HEK293 (cell line): Measurements from ENCODE around the gene HOTAIR.

Experiments used
- BCL11A ChIP-seq: fragments of 450-650 bp; formaldehyde crosslinking; IDR thresholded peaks from 2 replicates; pipeline ENCODE4 v1.5.1; 2016; ENCODE audit warnings: low read depth, missing biosample characterization, missing genetic modification characterization
- GLI2 ChIP-seq: fragments of 450-650 bp; formaldehyde crosslinking; IDR thresholded peaks from 2 replicates; pipeline ENCODE4; 2017; ENCODE audit warnings: missing biosample characterization, missing genetic modification characterization, low read depth, borderline replicate concordance
- GLIS1 ChIP-seq: fragments of 450-650 bp; formaldehyde crosslinking; IDR thresholded peaks from 2 replicates; pipeline ENCODE4 v1.5.1; 2016; ENCODE audit warnings: missing biosample characterization, missing genetic modification characterization
- KLF16 ChIP-seq: fragments of 450-650 bp; formaldehyde crosslinking; IDR thresholded peaks from 2 replicates; pipeline ENCODE4 v1.5.1; 2017; ENCODE audit warnings: missing biosample characterization, missing genetic modification characterization
- MEIS1 ChIP-seq: sonication (generic); formaldehyde crosslinking; IDR thresholded peaks from 2 replicates; pipeline ENCODE4 v1.8.1; 2022; ENCODE audit warnings: missing genetic modification reagents, mild to moderate bottlenecking, borderline replicate concordance
- PRDM10 ChIP-seq: fragments of 450-650 bp; formaldehyde crosslinking; IDR thresholded peaks from 2 replicates; pipeline ENCODE4 v1.5.1; 2016; ENCODE audit warnings: missing biosample characterization, missing genetic modification characterization
- RBAK ChIP-seq: fragments of 450-650 bp; formaldehyde crosslinking; IDR thresholded peaks from 2 replicates; pipeline ENCODE4 v1.5.1; 2016; ENCODE audit warnings: missing biosample characterization, missing genetic modification characterization
- SP2 ChIP-seq: fragments of 450-650 bp; formaldehyde crosslinking; IDR thresholded peaks from 2 replicates; pipeline ENCODE4 v1.5.1; 2016; ENCODE audit warnings: missing biosample characterization, missing genetic modification characterization
- SP3 ChIP-seq: fragments of 450-650 bp; formaldehyde crosslinking; IDR thresholded peaks from 2 replicates; pipeline ENCODE4 v1.5.1; 2016; ENCODE audit warnings: missing biosample characterization, missing genetic modification characterization
- ZFP69B ChIP-seq: fragments of 450-650 bp; formaldehyde crosslinking; IDR thresholded peaks from 2 replicates; pipeline ENCODE4 v1.5.1; 2016; ENCODE audit warnings: missing biosample characterization, missing genetic modification characterization
- ZNF112 ChIP-seq: fragments of 450-650 bp; formaldehyde crosslinking; IDR thresholded peaks from 2 replicates; pipeline ENCODE4 v1.5.0; 2017; ENCODE audit warnings: missing biosample characterization, missing genetic modification characterization
- ZNF114 ChIP-seq: fragments of 450-650 bp; formaldehyde crosslinking; IDR thresholded peaks from 2 replicates; pipeline ENCODE4 v1.5.0; 2017; ENCODE audit warnings: missing biosample characterization, missing genetic modification characterization
- ZNF133 ChIP-seq: fragments of 450-650 bp; formaldehyde crosslinking; IDR thresholded peaks from 2 replicates; pipeline ENCODE4 v1.5.1; 2016; ENCODE audit warnings: missing biosample characterization, missing genetic modification characterization
- ZNF16 ChIP-seq: fragments of 450-650 bp; formaldehyde crosslinking; IDR thresholded peaks from 2 replicates; pipeline ENCODE4 v1.5.1; 2016; ENCODE audit warnings: low read depth, missing biosample characterization, missing genetic modification characterization
- ZNF202 ChIP-seq: fragments of 450-650 bp; formaldehyde crosslinking; IDR thresholded peaks from 2 replicates; pipeline ENCODE4 v1.5.1; 2016; ENCODE audit warnings: missing biosample characterization, missing genetic modification characterization, borderline replicate concordance
- ZNF404 ChIP-seq: fragments of 450-650 bp; formaldehyde crosslinking; IDR thresholded peaks from 2 replicates; pipeline ENCODE4 v1.5.1; 2017; ENCODE audit warnings: missing biosample characterization, missing genetic modification characterization
- ZNF433 ChIP-seq: fragments of 450-650 bp; formaldehyde crosslinking; IDR thresholded peaks from 2 replicates; pipeline ENCODE4 v1.5.1; 2016; ENCODE audit warnings: missing biosample characterization, missing genetic modification characterization, low read depth
- ZNF645 ChIP-seq: fragments of 450-650 bp; formaldehyde crosslinking; IDR thresholded peaks from 2 replicates; pipeline ENCODE4; 2016; ENCODE audit warnings: missing biosample characterization, missing genetic modification characterization
- ZNF658 ChIP-seq: fragments of 450-650 bp; formaldehyde crosslinking; IDR thresholded peaks from 2 replicates; pipeline ENCODE4; 2016; ENCODE audit warnings: missing biosample characterization, missing genetic modification characterization
- ZNF660 ChIP-seq: fragments of 450-650 bp; IDR thresholded peaks from 2 replicates; pipeline ENCODE4 v1.5.1; 2018; ENCODE audit warnings: missing biosample characterization, mild to moderate bottlenecking, missing genetic modification characterization
- ZSCAN4 ChIP-seq: fragments of 450-650 bp; formaldehyde crosslinking; IDR thresholded peaks from 2 replicates; pipeline ENCODE4 v1.5.1; 2017; ENCODE audit warnings: missing biosample characterization, missing genetic modification characterization
- TF ChIP-seq, protein P1 (sequence below): fragments of 450-650 bp; formaldehyde crosslinking; IDR thresholded peaks from 2 replicates; pipeline ENCODE4 v1.5.1; 2017; ENCODE audit warnings: missing biosample characterization, missing genetic modification characterization
- TF ChIP-seq, protein P2 (sequence below): fragments of 450-650 bp; formaldehyde crosslinking; IDR thresholded peaks from 2 replicates; pipeline ENCODE4 v1.5.1; 2016; ENCODE audit warnings: missing biosample characterization, missing genetic modification characterization
- TF ChIP-seq, protein P3 (sequence below): fragments of 450-650 bp; formaldehyde crosslinking; IDR thresholded peaks from 2 replicates; pipeline ENCODE4 v1.5.1; 2016; ENCODE audit warnings: missing biosample characterization, missing genetic modification characterization, borderline replicate concordance

HOTAIR gene

GRCh38 chr12:54019091-54019811, 44.5 kb upstream of the HOTAIR start (continued):
- TF ChIP-seq MEIS1 (no peak), ZNF658 (no peak), PRDM10 (tag by site-specific recombination) (no peak), ZNF660 (tag by site-specific recombination) (peak; percentile 28; the same call in 1 of the 2 replicates), ZNF112 (no peak), ZNF433 (tag by site-specific recombination) (no peak), GLIS1 (tag by site-specific recombination) (no peak), ZNF202 (tag by site-specific recombination) (no peak), ZNF645 (no peak), ZNF16 (tag by site-specific recombination) (no peak), ZNF114 (tag by site-specific recombination) (no peak), GLI2 (tag by site-specific recombination) (no peak), ZNF404 (tag by site-specific recombination) (no peak), SP2 (tag by site-specific recombination) (peak; percentile 39; the same call in 1 of the 2 replicates), RBAK (tag by site-specific recombination) (no peak), ZSCAN4 (no peak), ZNF133 (no peak), SP3 (tag by site-specific recombination) (peak; percentile 41; the same call in 1 of the 2 replicates), ZFP69B (peak; percentile 14; the same call in 1 of the 2 replicates), KLF16 (no peak), BCL11A (tag by site-specific recombination) (no peak)
- TF ChIP-seq, protein P1, sequence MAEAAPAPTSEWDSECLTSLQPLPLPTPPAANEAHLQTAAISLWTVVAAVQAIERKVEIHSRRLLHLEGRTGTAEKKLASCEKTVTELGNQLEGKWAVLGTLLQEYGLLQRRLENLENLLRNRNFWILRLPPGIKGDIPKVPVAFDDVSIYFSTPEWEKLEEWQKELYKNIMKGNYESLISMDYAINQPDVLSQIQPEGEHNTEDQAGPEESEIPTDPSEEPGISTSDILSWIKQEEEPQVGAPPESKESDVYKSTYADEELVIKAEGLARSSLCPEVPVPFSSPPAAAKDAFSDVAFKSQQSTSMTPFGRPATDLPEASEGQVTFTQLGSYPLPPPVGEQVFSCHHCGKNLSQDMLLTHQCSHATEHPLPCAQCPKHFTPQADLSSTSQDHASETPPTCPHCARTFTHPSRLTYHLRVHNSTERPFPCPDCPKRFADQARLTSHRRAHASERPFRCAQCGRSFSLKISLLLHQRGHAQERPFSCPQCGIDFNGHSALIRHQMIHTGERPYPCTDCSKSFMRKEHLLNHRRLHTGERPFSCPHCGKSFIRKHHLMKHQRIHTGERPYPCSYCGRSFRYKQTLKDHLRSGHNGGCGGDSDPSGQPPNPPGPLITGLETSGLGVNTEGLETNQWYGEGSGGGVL (tag by site-specific recombination), result no peak
- TF ChIP-seq, protein P2, sequence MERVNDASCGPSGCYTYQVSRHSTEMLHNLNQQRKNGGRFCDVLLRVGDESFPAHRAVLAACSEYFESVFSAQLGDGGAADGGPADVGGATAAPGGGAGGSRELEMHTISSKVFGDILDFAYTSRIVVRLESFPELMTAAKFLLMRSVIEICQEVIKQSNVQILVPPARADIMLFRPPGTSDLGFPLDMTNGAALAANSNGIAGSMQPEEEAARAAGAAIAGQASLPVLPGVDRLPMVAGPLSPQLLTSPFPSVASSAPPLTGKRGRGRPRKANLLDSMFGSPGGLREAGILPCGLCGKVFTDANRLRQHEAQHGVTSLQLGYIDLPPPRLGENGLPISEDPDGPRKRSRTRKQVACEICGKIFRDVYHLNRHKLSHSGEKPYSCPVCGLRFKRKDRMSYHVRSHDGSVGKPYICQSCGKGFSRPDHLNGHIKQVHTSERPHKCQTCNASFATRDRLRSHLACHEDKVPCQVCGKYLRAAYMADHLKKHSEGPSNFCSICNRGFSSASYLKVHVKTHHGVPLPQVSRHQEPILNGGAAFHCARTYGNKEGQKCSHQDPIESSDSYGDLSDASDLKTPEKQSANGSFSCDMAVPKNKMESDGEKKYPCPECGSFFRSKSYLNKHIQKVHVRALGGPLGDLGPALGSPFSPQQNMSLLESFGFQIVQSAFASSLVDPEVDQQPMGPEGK (tag by site-specific recombination), result peak; percentile 50
- TF ChIP-seq, protein P3, sequence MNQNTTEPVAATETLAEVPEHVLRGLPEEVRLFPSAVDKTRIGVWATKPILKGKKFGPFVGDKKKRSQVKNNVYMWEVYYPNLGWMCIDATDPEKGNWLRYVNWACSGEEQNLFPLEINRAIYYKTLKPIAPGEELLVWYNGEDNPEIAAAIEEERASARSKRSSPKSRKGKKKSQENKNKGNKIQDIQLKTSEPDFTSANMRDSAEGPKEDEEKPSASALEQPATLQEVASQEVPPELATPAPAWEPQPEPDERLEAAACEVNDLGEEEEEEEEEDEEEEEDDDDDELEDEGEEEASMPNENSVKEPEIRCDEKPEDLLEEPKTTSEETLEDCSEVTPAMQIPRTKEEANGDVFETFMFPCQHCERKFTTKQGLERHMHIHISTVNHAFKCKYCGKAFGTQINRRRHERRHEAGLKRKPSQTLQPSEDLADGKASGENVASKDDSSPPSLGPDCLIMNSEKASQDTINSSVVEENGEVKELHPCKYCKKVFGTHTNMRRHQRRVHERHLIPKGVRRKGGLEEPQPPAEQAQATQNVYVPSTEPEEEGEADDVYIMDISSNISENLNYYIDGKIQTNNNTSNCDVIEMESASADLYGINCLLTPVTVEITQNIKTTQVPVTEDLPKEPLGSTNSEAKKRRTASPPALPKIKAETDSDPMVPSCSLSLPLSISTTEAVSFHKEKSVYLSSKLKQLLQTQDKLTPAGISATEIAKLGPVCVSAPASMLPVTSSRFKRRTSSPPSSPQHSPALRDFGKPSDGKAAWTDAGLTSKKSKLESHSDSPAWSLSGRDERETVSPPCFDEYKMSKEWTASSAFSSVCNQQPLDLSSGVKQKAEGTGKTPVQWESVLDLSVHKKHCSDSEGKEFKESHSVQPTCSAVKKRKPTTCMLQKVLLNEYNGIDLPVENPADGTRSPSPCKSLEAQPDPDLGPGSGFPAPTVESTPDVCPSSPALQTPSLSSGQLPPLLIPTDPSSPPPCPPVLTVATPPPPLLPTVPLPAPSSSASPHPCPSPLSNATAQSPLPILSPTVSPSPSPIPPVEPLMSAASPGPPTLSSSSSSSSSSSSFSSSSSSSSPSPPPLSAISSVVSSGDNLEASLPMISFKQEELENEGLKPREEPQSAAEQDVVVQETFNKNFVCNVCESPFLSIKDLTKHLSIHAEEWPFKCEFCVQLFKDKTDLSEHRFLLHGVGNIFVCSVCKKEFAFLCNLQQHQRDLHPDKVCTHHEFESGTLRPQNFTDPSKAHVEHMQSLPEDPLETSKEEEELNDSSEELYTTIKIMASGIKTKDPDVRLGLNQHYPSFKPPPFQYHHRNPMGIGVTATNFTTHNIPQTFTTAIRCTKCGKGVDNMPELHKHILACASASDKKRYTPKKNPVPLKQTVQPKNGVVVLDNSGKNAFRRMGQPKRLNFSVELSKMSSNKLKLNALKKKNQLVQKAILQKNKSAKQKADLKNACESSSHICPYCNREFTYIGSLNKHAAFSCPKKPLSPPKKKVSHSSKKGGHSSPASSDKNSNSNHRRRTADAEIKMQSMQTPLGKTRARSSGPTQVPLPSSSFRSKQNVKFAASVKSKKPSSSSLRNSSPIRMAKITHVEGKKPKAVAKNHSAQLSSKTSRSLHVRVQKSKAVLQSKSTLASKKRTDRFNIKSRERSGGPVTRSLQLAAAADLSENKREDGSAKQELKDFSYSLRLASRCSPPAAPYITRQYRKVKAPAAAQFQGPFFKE, result no peak
